CD1c-positive myeloid dendritic cell (primary cell): ENCODE measurements around the gene EPHB2.
A peak's percentile ranks its signal among the peaks of the same experiment; 100 is the strongest.
"Not testable (repeated sequence)": the region's sequence is repeated elsewhere in the genome, so short reads cannot be mapped to it uniquely, and the experiment has no call there.

Source experiments
- DNase-seq: peaks from one replicate; pipeline ENCODE4 v3.0.0-alpha.2; 2016; ENCODE audit errors: extremely low spot score

The EPHB2 gene

DNA sequence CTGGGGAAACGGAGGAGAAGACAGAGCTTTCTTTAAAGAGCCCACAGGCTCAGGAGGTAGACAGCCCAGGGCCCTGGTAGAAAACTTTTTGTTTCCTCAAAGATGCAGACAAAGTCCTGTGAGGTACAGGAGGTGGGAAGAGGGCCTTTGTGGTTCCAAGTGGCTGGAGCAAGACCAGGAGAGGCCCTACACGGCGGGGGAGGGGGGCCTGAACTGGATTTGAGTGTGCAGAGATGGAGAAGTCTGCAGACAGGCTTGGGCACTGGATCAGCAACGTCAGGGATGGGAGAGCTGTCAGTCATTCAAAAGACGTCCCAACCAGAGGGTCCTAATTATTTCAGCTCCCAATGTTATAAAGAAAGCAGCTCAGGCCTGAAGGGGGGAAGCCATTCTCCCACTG is 126.2 kb downstream of the EPHB2 start:
- no peak for DNase-seq

DNA sequence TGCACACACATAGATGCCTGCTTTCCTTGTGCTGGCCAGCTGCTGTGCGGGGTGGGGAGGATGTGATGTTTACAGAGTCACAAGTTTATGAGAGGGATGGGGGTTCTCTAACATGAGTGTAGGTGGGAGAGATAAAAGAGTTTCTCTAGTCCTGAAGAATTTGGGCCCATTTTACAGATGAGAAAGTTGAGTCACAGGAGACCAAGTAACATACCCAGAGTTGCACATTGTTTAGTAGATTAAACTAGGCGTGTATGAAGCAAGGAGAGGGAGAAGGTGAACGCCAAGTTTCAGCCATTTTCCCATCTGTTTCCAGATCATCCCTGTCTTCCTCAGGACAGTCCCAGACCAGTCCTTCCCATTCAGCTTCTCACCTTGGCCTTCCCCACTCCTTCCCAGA is 126.7 kb downstream of the EPHB2 start:
- DNase-seq, result no peak

DNA sequence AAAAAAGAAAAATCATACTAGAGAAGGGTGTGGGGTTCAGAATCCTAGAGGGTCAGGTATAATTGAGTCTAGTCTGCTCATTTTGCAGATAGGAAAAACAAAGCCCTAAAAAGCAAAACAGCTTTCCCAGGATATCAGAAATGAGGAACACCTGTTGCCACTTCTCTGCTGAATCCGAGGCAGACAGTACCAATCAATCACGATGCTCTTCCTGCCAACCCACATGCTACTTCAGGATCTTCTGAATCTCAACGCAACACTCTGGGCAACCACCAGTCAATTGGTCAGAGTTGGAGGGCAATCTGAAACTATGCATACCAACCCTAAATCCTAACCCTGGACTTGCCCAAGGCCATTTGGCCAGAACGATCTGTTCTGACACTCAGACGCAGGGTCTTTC is 128.3 kb downstream of the EPHB2 start:
- DNase-seq, result no peak

DNA sequence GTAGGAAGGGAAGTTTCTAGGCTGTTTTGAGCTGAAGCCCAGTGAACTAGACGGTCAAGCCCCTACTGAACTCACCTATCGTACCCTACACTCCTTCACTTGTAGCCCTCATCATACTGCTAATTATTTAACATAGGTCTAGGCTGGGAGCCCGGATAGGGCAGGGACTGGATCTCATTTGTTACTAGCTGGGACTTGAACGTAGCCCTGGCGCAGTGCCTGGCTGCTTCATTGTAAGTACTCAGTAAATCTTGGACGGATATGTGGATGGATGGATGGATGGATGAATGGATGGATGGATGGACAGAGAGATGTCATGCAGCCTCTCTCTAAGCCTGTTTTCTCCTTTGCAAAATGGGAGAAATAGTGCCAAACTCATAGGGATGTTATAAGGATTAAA is 129.2 kb downstream of the EPHB2 start:
- no peak for DNase-seq

DNA sequence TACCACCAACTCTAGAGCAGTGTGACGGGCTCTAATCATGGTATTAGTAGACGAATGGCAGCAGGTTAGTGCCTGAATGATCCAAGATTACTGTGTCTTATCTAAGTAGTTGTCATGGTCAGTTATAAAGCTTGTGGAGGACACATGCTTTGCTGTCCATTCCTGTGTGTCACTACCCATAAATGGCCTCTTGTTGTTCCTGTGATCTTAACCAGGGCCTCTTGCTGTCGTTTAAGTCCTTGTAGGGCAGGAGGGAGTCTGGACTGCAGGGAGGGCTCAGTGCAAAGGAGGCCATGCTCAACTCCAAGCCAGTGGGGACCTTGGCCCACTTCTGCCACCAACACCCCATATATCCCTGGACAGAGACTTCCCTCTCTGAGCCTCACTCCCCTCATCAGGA is 130.5 kb downstream of the EPHB2 start:
- no peak for DNase-seq

DNA sequence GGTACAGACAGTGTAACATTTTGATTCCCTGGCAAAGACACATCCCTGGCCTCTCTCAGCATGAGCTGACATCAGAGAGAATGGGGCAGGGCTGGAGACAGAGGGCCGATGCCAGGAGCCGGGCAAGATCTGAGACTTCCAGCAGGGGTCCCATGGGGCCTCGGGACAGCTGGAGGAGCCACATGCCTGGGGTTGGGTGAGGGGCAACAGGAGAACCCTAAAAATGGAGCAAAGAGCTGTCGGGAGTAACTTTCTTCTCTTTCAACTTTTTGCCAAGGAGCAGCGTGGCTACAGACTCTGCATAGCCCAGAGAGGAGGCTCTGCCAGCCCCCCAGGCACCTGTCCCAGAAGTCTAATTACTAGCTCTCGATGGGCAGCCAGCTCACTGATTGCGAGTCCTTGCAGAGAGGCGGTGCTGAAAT is 131.2 kb downstream of the EPHB2 start:
- no peak for DNase-seq

DNA sequence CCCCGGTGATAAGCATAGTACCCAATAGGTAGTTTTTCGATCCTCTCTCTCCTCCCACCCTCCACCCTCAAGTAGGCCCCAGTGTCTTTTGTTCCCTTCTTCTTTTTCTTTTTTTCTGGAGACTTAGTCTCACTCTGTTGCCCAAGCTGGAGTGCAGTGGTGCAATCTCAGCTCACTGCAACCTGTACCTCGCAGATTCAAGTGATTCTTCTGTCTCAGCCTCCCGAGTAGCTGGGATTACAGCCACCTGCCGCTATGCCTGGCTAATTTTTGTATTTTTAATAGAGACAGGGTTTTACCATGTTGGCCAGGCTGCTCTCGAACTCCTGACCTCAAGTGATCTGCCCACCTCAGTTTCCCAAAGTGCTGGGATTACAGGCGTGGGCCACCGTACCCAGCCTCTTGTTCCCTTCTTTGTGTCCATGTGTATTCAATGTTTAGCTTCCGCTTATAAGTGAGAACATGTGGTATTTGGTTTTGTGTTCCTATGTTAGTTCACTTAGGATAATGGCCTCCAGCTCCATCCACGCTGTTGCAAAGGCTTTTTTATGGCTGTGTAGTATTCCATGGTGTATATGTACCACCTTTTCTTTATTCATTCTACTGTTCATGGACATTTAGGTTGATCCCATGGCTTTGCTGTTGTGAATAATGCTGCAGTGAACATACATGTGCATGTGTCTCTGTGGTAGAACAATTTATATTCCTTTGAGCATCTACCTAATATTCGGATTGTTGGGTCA is 133.0 kb downstream of the EPHB2 start:
- not testable (repeated sequence) for DNase-seq

DNA sequence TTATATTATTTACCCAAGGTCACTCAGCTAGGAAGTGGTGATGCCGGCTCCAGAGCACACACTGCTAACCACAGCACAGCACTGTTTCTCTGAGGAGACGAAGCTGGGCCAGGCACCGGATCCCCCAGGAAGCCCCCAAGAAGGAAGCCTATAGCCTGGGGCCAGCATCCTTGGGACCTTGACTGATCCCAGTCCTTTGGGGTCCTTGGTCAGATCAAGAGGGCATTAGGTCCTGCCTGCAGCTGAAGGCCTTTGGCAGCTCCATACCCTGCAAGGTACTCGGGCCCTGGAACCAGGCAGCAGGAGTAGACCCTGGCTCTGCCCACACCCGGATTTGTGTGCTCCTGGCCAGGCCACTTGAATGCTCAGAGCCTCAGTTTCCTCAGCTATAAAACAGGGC is 134.0 kb downstream of the EPHB2 start:
- no peak for DNase-seq

DNA sequence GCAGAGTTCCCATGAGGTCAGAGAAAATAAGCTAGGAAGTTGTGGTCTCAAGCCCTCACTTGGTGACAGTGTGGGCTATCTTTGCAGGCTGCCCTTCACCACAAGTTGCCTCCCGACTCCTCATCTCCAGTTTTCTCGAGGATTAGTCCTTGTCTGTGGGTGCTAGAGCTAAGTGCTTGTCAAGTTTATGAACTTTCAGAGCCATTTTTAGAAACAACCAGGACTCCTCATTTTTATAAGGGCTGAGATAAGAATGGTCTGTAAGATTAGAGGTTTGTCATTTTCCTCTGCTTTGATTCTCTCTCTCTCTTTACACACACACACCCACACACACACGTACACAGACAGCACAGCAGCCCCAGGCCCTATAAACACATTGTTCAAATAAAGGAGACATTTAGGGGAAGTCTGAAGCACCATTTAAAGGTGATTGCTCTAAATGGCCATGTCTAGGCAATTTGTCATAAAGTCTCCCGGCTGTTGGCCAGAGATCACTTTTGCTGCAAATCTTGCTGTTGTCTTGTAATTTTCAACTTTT is 134.8 kb downstream of the EPHB2 start:
- DNase-seq, result no peak

DNA sequence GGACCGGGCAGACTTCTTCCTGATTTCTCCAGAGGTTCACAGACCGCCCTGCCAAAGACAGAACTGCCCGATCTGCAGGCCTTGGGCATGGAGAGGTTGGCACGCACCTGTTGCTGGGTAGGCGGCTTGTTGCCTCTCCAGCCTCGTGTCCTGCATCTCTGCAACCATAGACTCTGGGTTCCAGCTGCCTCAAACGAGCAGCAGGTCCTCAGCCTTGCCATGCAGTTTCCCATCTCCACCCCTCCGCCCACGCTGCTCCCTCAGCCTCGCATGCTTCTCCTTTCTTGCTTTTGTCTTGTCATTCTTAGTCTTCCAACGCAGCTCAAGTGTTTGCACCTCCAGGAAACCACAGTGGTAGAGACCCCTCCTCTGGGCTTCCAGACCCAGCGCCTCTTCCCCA is 135.8 kb downstream of the EPHB2 start:
- DNase-seq, result peak; percentile 93

DNA sequence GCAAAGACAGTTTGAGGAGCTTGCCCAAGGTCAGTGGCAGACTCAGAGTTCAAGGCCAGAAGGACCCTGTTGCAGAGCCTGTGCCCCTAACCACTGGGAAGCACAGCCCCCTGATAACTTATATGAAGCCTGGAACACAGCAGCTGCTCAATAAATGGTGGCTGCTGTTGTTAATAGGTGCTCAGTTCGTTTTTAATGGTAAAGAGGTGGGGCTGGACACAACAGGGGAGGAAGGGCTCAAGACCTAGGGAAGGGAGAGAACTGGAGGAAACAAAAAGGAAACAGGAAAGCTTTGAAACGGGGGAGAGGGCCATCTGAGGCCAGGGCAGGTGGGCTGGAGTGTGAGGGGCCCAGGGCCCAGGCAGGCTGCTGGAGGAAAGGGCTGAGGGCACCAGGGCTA is 136.6 kb downstream of the EPHB2 start:
- DNase-seq, result no peak

DNA sequence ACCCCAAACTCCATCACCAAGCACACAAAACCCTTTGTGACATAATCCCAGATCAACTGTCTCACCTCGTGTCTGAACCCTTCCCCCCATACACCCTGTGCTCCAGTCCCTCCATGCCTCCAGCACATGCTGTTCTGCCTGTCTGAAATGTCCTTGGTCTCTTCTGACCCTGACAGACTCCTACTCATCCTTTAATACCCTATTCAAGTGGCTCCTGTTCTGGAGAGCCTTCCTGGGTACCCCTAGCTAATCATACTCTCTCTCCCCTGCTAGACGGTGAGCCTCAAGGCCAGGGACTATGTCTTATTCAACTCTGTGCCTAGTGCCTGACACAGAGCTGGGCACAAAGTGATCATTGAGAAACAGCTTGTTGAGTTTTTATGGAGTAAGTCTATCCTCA is 137.1 kb downstream of the EPHB2 start:
- DNase-seq, result no peak

DNA sequence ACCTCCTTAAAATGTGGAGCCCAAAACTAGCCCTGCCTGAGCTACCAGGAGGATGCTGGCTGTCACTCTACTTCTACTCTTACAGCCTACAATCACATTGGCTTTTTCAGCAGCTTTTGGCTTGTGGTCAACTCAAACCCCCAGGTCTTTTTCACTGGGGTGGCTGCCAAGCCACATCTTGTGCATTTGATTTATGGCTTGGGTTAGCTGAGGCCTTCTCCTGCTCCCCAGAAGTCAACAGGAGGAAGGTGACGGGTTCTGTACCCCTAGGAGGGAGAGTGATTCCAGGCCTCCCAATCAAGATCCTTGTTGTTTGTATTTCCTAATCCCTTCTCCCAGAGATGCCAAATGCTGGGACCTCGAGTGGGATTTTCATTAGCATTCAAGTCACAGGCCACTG is 137.8 kb downstream of the EPHB2 start:
- DNase-seq, result no peak

DNA sequence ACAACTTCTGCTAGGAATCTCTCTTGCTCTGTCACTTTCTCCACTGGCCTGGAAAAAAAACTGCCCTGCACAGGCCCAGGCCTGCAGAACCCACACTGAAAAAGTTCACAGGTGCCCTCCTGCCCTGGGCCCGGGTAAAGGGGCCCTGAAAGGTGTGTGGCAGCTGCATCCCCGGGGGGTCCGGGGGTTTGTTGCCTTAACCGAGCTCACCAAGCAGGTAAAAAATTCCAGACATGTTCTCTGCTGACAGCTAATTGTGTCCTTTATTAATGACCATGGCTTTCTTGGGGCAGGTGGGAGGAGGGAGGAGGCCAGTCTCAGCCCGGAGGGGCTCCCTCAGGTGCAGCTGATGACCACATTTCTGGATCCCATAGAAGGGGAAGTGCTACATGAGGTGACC is 139.1 kb downstream of the EPHB2 start:
- no peak for DNase-seq

DNA sequence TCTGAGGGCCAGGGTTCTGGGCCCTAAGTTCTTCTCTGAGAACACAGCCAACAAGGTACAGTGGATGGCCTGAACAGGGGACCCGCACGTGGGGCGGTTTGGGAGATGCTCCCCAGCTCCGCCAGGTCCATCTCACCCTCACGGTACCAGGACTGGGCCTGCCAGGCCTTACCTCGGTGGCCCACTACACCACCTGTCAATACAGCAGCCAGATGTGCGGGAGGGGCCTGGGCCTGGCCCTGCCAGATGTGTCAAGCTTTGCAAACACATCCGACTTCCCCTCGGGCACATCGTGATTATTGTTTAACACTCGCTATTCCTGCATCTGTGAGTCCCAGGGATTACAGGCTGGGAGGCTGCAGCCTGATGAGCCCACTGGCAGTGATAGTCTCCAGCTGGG is 139.6 kb downstream of the EPHB2 start:
- no peak for DNase-seq

DNA sequence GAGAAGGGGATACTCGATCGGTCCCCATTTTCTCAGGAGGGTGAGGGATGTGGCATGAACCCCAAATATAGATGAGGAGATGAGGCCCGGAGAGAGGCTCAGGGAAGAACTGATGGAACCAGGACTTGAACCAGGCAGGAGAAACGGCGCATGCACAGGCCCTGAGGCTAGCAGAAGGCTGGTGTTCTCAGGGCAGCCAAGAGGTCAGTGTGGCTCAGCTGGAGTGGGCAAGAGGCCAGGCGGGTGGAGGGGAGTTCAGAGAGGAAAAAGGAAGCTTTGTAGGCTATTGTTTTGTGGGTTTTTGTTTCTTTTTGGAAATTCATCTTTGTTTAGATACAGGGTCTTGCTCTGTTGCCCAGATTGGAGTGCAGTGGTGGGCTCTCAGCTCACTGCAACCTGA is 140.0 kb downstream of the EPHB2 start:
- peak; percentile 35 for DNase-seq

DNA sequence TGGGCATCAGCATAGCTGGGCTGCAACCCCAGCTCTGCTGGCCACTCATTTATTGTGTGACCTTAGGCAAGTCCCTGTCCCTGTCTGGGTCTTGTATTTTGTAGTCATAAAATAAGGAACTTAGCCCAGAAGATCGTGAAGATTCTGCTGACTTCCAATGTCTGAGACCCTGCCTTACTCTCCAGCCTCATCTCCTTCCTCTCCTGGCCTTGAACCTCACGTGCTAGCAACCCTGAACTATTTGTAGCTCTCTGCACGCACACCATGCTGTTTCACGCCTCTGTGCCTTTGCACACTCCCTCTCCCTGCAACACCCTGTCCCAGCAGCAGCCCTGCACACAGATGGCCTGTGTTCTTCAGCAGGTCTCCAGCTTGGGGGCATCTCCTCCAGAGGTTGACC is 140.9 kb downstream of the EPHB2 start:
- DNase-seq, result peak; percentile 81

DNA sequence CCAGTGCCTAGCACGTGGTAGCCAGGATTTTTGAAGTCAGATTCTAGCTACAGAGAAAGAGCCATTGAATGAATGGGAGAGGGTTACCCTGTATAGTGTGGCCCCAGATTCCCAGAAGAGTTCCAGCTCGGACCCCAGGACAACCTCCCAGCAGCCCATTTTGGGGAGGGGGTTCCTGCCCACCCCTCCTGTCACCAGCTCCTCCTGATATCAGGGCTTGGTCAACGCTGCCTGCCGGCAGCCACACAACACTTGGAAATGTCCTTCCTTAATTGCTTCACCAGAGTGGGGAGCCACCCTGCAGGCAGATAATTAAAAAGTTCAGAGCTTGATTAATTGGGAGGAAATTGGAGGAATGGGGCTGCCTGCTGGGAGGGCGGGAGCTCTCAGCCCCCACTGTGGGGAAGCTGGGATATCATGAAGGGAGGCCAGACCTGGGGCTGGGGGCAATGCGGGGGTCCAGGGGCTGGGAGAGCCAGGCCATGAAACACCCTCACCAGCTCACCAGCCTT is 141.6 kb downstream of the EPHB2 start:
- no peak for DNase-seq

DNA sequence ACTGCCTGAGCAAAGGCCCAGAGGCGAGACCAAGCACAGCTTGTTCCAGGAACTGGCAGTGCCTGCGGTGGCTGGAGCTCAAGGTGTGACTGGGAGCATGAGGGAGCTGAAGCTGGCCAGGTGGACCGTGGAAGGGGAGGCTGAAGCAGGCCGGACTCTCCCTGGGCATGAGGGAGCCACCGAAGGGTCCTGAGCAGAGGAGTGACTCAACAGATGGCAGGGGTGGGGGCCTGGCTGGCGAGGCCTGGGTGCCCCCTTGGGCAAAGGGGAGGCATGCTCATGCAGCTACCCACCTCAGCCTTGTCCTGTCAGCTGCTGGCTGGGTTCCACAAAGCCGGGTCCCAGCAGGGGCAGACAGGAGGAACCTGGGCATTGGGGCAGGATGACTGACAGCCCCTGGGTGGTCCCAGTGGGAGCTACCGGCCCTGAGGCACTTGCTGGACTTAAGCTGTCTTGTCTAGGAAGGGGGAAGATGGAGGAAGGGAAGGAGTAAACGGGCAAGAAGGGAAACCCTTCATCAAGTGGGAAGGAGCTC is 143.1 kb downstream of the EPHB2 start:
- DNase-seq, result no peak

DNA sequence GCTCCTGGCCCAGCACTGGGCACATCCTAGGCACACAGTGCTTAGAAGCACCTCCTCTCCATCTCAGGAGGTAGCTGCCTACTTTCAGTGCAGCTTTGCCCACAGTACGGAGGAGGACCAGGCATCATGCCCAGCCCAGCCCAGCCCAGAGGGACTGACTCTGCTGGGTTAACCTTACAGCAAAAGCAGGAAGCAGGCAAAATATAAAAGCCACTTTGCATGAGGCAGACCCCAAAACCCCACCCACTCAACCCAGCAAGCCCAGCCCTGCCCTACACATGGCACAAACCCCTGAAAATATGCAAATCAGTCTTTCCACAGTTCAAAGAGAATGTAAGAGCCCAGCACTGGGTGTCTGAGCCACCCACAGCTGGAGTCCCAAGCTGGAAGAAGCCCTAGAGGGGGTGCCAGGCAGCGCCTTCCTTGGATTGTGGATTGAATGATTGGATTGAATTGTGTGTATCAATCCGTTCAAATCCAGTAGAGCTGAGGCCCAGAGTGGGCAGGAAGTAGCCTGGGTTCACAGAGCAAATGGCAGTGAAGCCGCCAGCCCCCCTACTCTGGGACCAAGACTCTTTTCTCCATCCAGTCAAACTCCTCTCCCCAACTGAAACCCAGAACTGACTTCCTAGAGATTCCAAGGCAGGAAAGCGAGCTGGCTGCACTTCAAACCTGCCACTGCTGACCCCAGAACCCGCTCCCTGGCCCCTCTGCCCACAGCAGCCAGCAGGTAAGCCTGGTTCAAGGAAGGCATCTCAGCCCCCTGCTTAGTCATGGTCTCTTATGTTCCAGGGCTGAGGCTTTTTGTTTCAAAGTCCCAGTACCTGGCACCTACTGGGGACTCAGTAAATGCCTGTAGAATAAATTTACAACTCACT is 144.3 kb downstream of the EPHB2 start:
- no peak for DNase-seq

DNA sequence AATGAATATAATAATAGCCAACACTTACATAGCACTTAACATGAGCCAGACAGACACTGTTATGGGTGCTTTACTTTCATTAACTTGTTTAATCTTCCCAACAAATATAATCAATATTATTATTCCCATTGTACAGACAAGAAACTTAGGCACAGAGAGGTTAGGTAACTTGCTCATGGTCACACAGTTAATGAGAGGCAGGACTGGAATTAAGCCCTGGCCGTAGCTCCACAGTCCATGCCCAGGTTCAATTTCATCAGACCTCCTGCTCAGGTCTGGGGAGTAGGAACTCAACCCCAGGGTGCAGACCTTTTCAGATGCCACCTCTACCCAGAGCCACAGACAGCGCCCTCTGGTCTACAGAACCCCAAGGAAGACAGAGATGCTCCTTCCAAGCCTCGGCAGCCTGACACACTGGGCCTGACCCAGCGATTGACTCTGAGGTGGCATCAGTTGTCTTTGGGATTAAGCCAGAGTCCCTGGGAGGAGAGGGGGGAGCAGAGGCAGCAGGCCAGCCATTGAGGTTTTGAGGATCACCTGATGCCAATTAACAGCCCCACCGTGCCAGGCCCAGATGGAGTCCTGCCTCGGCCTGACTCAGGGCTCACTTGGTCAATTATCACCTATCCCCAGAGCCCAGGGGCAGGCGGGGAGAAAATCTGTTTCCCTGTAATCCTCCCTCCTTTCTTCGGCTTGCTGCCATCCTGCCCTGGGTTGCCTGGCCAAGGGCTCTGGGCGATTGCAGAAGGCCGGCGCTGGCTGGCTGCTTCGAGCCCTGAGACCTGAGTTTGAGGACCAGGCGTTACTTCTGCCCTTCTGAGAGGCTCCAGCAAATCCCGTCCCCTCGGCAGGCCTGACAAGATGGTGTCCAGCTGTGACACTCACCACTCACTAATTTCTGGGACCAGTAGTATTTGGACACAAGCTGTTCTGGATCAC is 145.3 kb downstream of the EPHB2 start:
- no peak for DNase-seq
